Small intestine (tissue), 16 donors: ENCODE data around the gene OR51M1. TPM values are rescaled to one million over a fixed set of nuclear protein-coding genes. Genes with fewer than 3 reads are reported as not detected.
"Not testable (repeated sequence)": the region's sequence is repeated elsewhere in the genome, so short reads cannot be mapped to it uniquely, and the experiment has no call there.

ENCODE experiments used
- DNase-seq, 2 donors: peaks; one replicate each; pipeline versions ENCODE4 v3.0.0 to v3.0.0-alpha.2; 2013
- FAIRE-seq: peaks from 2 replicates; lab custom pipeline; 2012; peaks lifted over from hg19 to GRCh38; lab: Jason Lieb, UNC
- H3K27ac ChIP-seq, 3 donors: one replicate each; pipeline ENCODE4 v1.5.1; 2013; ENCODE audit warnings: low read length in 2 of 3, mild to moderate bottlenecking in 2 of 3, control low read depth in 1 of 3, inconsistent platforms in 1 of 3, low read depth in 1 of 3, moderate library complexity in 1 of 3
- H3K27me3 ChIP-seq, 3 donors: one replicate each; pipeline ENCODE4 v1.6.1; 2013; ENCODE audit warnings: low read length in 3 of 3, inconsistent platforms in 1 of 3; ENCODE audit not compliant: control insufficient read depth in 3 of 3, insufficient read depth in 3 of 3
- H3K36me3 ChIP-seq, 3 donors: one replicate each; pipeline ENCODE4 v1.6.1; 2013; ENCODE audit warnings: low read length in 3 of 3, inconsistent platforms in 1 of 3, low read depth in 1 of 3, mild to moderate bottlenecking in 1 of 3, moderate library complexity in 1 of 3; ENCODE audit not compliant: control insufficient read depth in 3 of 3, insufficient read depth in 2 of 3
- H3K4me1 ChIP-seq, 3 donors: one replicate each; pipeline ENCODE4 v1.6.1; 2013; ENCODE audit warnings: low read length in 2 of 3, inconsistent platforms in 1 of 3, low read depth in 1 of 3, mild to moderate bottlenecking in 1 of 3, moderate library complexity in 1 of 3; ENCODE audit not compliant: control insufficient read depth in 3 of 3, insufficient read depth in 2 of 3
- H3K4me3 ChIP-seq, 3 donors: one replicate each; pipeline ENCODE4 v1.5.1; 2013; ENCODE audit warnings: low read length in 3 of 3, control low read depth in 1 of 3, inconsistent platforms in 1 of 3, low read depth in 1 of 3, mild to moderate bottlenecking in 1 of 3, moderate library complexity in 1 of 3
- H3K9me3 ChIP-seq, 2 donors: one replicate each; pipeline ENCODE4 v1.6.1; 2013; ENCODE audit warnings: low read depth in 1 of 2, low read length in 1 of 2; ENCODE audit not compliant: control insufficient read depth in 2 of 2, insufficient read depth in 1 of 2
- WGBS, 3 donors: extraction: QIAGEN DNeasy Blood & Tissue Kit; methylation state at CpG; one replicate each; pipeline ENCODE4 v1.1.7; 2013; 5-methylcytosine and 5-hydroxymethylcytosine counted together
- long read RNA-seq, 10 donors: transcript quantifications; one replicate each; lab custom pipeline, GENCODE V29; 2026
- polyA plus RNA-seq, 4 donors: library from polyadenylated mRNA; stranded (reverse) in 3 of 4; unstranded in 1 of 4; fragments of 200-250 nt in 3 of 4; fragments of 120-200 nt in 1 of 4; gene quantifications; one replicate each; pipeline versions ENCODE4 v1.2.1 to v1.2.3, GENCODE V29; 2013
- donor health status: healthy with polysubstance abuse.
- donor health status: control.
- donor health status: control.
- donor health status: Bipolar disorder and iron deficiency.
- donor health status: healthy.

Gene OR51M1
- not detected for polyA plus RNA-seq
- long read RNA-seq, donor 1 = 0 reads
- long read RNA-seq, donor 2 = 0 reads
- long read RNA-seq, donor 3 = 0 reads
- long read RNA-seq, donor 4 = 0 reads
- long read RNA-seq, donor 5 = 0 reads
- long read RNA-seq, donor 6 = 0 reads
- long read RNA-seq, donor 7 = 0 reads
- long read RNA-seq, donor 8 = 0 reads
- long read RNA-seq, donor 9 = 0 reads
- long read RNA-seq, donor 10 = 0 reads

- DNase-seq = no peak
- no peak within 1 kb of the TSS for H3K27ac ChIP-seq
- no peaks in the 10 kb centered on the region for H3K36me3 ChIP-seq
- no peak within 1 kb of the TSS for H3K4me3 ChIP-seq
- H3K27me3 ChIP-seq = no peaks in the 10 kb centered on the region
- no peaks in the 10 kb centered on the region for H3K4me1 ChIP-seq
- FAIRE-seq = no peak
- H3K9me3 ChIP-seq = no peaks in the 10 kb centered on the region
- WGBS, 3 donors = 50 to 64% (median 63%) methylated on average over 1 of the region's 1 CpG
Observed at GRCh38 chr11:5383576-5383975, at the start of gene OR51M1. TSS of gene OR51M1 (plus strand) at chr11:5383812. CDS start at chr11:5389399, 5,587 bp downstream.

- H3K27ac ChIP-seq = no peak overlapping the region
- H3K4me1 ChIP-seq = no peaks in the 10 kb centered on the region
- H3K27me3 ChIP-seq = no peaks in the 10 kb centered on the region
- no peaks in the 10 kb centered on the region for H3K36me3 ChIP-seq
- no peak overlapping the region for H3K4me3 ChIP-seq
- H3K9me3 ChIP-seq = no peaks in the 10 kb centered on the region
- DNase-seq (no peak), FAIRE-seq (no peak)
- 29 to 35% (median 33%) methylated on average over 1 of the region's 1 CpG for WGBS, 3 donors
Observed at GRCh38 chr11:5335170-5335569, 48.4 kb upstream of the OR51M1 start.

DNA sequence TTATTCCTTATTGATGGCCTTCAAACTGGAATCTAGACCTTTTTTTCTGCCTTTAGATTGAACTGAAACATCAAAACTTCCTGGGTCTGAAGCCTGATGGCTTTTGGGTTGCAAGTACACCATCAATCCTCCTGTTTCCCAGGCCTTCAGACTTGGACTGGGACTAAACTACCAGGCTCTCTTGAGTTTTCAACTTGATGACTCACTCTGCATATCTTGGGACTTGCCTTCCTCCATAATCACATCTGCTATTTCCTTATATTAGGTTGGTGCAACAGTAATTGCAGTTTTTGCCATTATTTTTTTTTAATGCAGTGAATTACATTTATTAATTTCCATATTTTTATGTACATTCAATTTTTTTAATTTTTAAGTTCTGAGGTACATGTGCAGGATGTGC is 47.3 kb upstream of the OR51M1 start:
- Histone ChIP-seq H3K4me1 (no peaks in the 10 kb centered on the region), H3K4me3 (no peak overlapping the region), H3K27ac (no peak overlapping the region), H3K36me3 (no peaks in the 10 kb centered on the region), H3K9me3 (no peaks in the 10 kb centered on the region), H3K27me3 (no peaks in the 10 kb centered on the region)
- FAIRE-seq (no peak), DNase-seq (no peak)

GRCh38 chr11:5337253-5337652 is 46.4 kb upstream of the OR51M1 start:
- H3K27ac ChIP-seq = not testable (repeated sequence)

GRCh38 chr11:5339771-5340322 is 43.8 kb upstream of the OR51M1 start:
- DNase-seq (no peak), FAIRE-seq (no peak)
- no peak overlapping the region for H3K4me3 ChIP-seq
- H3K4me1 ChIP-seq = no peaks in the 10 kb centered on the region
- no peaks in the 10 kb centered on the region for H3K9me3 ChIP-seq
- no peaks in the 10 kb centered on the region for H3K27me3 ChIP-seq
- WGBS, 3 donors = 81 to 93% (median 89%) methylated on average over 1 of the region's 1 CpG
- H3K36me3 ChIP-seq = no peaks in the 10 kb centered on the region
- H3K27ac ChIP-seq = no peak overlapping the region

More at GRCh38 chr11:5337253-5337652, 46.4 kb upstream of the OR51M1 start:
- H3K36me3 ChIP-seq, DNase-seq, H3K4me1 ChIP-seq, FAIRE-seq, H3K27me3 ChIP-seq, H3K9me3 ChIP-seq, H3K4me3 ChIP-seq: not testable (repeated sequence)
- WGBS, 3 donors = 76 to 89% (median 79%) methylated on average over 1 of the region's 1 CpG

DNA sequence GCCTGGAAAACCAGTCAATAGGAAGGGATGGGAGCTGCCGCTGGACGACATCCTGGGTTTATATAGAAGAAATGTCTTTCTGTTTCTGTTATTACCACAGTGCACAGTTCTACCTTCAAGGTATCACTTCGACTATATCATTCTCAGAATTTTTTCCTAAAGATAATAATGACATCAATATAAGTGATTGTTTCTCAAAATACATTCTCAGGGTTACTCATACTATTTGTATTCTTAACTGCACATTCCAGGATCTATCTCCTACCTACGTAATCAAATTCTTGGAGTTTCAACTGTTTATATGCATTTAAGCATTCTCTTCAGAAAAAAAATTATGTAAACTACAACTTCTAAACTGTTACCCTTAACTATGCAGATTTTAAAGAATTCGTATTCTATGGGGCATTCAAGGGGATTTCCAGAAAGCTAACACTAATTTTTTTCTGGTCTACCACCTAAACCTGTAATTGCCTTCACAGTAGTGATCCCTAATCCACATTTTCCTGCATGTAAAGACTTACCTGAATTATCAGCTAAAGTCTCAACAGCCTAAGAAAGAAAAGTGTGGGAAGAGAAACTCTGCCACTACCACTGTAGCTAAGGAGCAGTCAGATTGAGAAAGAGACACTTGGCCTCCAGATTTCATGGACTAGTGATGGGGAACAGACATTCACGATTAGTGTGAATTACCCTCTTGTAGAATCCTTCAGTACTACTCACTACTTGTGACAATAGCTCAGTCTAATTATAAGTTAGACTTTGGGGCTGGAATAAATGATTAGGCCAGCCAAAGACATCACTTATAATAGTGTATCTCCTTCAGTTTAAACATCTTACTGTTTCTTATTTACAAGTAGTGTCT is 39.9 kb upstream of the OR51M1 start, which contains the start of gene OR51B5:
Gene OR51B5, minus strand, starts transcription at position 51 of the 862 bp plus-strand sequence. Its CDS starts 0 bp downstream, at position 51.
- no peaks in the 10 kb centered on the region for H3K36me3 ChIP-seq
- no peak within 1 kb of the TSS for H3K4me3 ChIP-seq
- no peaks in the 10 kb centered on the region for H3K27me3 ChIP-seq
- FAIRE-seq (no peak), DNase-seq (no peak)
- WGBS, 3 donors = 65 to 74% (median 69%) methylated on average over 6 of the region's 6 CpGs
- H3K4me1 ChIP-seq = no peaks in the 10 kb centered on the region
- H3K9me3 ChIP-seq = no peaks in the 10 kb centered on the region
- no peak within 1 kb of the TSS for H3K27ac ChIP-seq

GRCh38 chr11:5345831-5346230 is 37.8 kb upstream of the OR51M1 start:
- Histone ChIP-seq H3K9me3 (no peaks in the 10 kb centered on the region), H3K4me1 (no peaks in the 10 kb centered on the region), H3K4me3 (no peak overlapping the region), H3K27ac (no peak overlapping the region), H3K27me3 (no peaks in the 10 kb centered on the region), H3K36me3 (no peaks in the 10 kb centered on the region)
- FAIRE-seq (no peak), DNase-seq (no peak)
- 46 to 62% (median 51%) methylated on average over 3 of the region's 3 CpGs for WGBS, 3 donors

DNA sequence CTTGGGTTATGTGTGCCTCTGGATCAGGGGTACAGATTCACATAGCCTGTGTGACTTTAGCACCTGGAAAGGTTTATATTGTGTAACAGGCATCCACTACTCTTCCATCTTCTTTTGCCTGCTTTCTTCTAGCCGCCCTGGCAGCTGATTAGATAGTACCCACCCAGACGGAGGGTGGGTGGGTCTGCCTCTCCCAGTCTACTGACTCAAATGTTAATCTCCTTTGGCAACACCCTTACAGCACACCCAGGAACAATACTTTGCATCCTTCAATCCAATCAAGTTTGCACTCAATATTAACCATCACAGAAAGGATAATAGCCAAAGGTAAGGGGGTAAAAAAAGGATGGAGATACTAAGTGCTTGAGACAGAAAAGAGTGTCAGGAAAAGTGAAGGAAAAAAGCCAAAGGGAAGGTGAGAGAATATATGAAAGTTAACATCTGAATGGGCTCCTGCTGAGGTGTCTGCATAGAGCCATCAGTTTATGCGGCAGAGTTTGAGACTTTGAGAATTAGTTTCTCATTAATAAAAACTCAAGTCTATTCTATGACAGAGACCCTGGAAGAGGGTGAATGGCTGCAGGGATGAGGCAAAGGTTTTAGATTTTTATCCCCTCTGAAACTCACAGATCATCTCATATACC is 34.9 kb upstream of the OR51M1 start:
- no peaks in the 10 kb centered on the region for H3K36me3 ChIP-seq
- WGBS, 3 donors = 15 to 41% (median 30%) methylated on average over 3 of the region's 3 CpGs

More for the DNA sequence above, 34.9 kb upstream of the OR51M1 start:
- Histone ChIP-seq H3K9me3 (no peaks in the 10 kb centered on the region), H3K4me3 (no peak overlapping the region), H3K27ac (no peak overlapping the region), H3K4me1 (no peaks in the 10 kb centered on the region), H3K27me3 (no peaks in the 10 kb centered on the region)
- no peak for FAIRE-seq
- no peak for DNase-seq
